Measurements from ENCODE around the gene SCAMP5. TPM values are rescaled to one million over a fixed set of nuclear protein-coding genes. Genes with fewer than 3 reads are reported as not detected.

Gene SCAMP5, protein sequence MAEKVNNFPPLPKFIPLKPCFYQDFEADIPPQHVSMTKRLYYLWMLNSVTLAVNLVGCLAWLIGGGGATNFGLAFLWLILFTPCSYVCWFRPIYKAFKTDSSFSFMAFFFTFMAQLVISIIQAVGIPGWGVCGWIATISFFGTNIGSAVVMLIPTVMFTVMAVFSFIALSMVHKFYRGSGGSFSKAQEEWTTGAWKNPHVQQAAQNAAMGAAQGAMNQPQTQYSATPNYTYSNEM
- total RNA-seq: 10 to 100 TPM in 2 of 4 donors, 1 to 10 TPM in 2; 7.6 to 16.7 (median 10.1) TPM

DNA sequence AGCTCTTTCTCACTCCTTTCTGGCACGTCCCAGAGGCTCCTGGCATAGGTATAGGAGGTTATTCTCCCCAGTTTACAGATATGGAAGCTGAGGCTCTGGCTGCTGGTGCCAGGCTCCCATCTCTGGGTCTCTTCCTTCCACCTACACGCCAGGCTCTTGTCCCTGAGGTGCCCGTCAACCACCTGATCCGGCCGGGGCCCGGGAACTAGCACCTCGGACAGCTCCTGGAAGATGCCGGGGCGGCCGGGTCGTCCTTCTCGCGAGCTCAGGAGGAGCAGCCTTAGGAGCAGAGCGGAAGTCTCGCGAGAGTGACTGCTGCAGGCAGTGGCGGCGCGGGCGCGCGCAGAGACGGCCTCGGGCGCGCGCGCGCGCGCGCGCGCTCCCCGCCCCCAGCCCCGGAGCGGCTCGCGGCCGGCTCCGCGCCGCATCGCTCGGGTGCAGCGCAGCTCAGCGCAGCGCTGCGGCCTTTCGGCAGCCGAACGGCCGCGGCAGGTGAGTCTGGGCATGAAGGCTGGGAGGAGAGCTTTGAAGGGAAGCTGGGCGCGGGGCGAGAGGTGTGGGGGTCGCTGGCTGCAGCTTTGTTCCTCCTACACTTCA, at the start of gene SCAMP5:
Gene SCAMP5, plus strand, starts transcription at position 382 of the 597 bp plus-strand sequence. CDS start 16,277 bp downstream, outside the sequence.
- intact Hi-C loops (cut with DNase I): no loop called here
- peaks cover 8 to 10% of the 10 kb centered on the region in 2 donors for H3K4me1 ChIP-seq

DNA sequence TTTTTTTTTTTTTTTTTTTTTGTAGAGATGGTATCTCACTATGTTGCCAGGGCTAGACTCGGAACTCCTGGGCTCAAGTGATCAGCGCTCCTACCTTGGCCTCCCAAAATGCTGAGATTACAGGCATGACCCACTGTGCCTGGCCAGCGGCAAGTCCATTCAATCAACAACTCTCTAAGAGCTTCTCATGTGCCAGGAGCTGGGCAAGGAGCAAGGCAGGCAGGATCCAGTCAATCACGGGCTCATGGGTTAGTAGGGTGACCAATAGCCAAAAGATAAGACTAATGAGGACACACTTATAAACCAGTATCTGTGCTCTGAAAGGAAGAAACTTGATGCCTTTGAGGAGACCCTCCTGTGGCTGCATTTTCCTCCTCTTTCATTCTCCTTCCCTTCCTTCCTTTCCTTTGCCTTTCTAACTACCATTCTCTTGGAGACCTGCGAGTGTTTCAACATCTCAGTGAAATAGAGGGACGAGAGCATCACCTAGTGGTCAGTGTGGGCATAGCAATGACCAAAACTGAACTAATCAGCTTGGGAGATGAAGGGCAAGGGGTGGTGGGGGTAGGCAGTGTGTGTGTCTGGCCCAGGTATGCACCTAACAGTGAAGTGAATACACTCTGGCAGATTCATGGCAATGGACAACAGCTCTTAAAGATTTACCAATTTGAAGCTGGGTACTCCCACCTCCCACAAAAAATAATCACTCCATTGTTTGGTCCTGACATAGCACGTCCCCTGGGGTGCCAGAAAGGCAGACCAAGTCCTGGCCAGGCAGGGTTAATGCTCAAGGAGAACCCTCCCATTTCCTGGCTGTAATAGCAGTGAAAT, 45.1 kb upstream of the SCAMP5 start:
- Histone ChIP-seq H3K4me1 (peaks cover 10 to 17% of the 10 kb centered on the region in 2 donors), H3K36me3 (no peaks in the 10 kb centered on the region), H3K4me3 (replicated peaks in 1 of 3) (no peak overlapping the region), H3K27me3 (no peaks in the 10 kb centered on the region), H3K27ac (no peak overlapping the region), H3K9me3 (no peaks in the 10 kb centered on the region)
- DNase-seq: peak; percentile 77 to 80
- intact Hi-C loops (cut with DNase I): loop anchor here (5.0 to 10.0 kb wide), 2 partner anchors 45 to 178 kb away; partner anchors contain the start of gene FAM219B
- WGBS, 2 donors: 48% methylated on average over 7 of the region's 7 CpGs
- TF ChIP-seq POLR2A (IDR thresholded peaks at IDR 0.05) (no peak), CTCF (IDR thresholded peaks at IDR 0.05) (peak; percentile 94 to 100 (median 99))

More for the DNA sequence above, at the start of gene SCAMP5:
- H3K9me3 ChIP-seq: no peaks in the 10 kb centered on the region
- H3K4me3 ChIP-seq (replicated peaks in 1 of 3): peak within 1 kb of the TSS; percentile 48 to 82 (median 56)
- no peaks in the 10 kb centered on the region for H3K36me3 ChIP-seq
- TF ChIP-seq CTCF (IDR thresholded peaks at IDR 0.05) (no peak), POLR2A (IDR thresholded peaks at IDR 0.05) (peak in 1 of 2 donors; percentile 27)
- WGBS, 2 donors: 2 to 7% methylated on average over 7 to 16 of the region's 58 CpGs
- H3K27me3 ChIP-seq: no peaks in the 10 kb centered on the region
- no peak within 1 kb of the TSS for H3K27ac ChIP-seq
- peak; percentile 96 to 97 for DNase-seq

GRCh38 chr15:74951006-74951405, 44.4 kb upstream of the SCAMP5 start:
- Histone ChIP-seq H3K4me1 (peaks cover 17 to 24% of the 10 kb centered on the region in 2 donors), H3K36me3 (no peaks in the 10 kb centered on the region), H3K27ac (no peak overlapping the region), H3K9me3 (no peaks in the 10 kb centered on the region), H3K4me3 (replicated peaks in 1 of 3) (no peak overlapping the region), H3K27me3 (no peaks in the 10 kb centered on the region)
- intact Hi-C loops (cut with DNase I): loop anchor here (5.0 to 10.0 kb wide), 2 partner anchors 46 to 179 kb away; partner anchors contain the start of gene FAM219B
- TF ChIP-seq CTCF (IDR thresholded peaks at IDR 0.05) (no peak), POLR2A (IDR thresholded peaks at IDR 0.05) (no peak)
- 65 to 74% methylated on average over 3 of the region's 3 CpGs for WGBS, 2 donors
- DNase-seq: no peak

- TF ChIP-seq POLR2A (IDR thresholded peaks at IDR 0.05) (no peak), CTCF (IDR thresholded peaks at IDR 0.05) (no peak)
- intact Hi-C loops (cut with DNase I): loop anchor here (5.0 to 10.0 kb wide), 2 partner anchors 50 to 182 kb away; partner anchors contain the start of gene FAM219B
- peaks cover 39 to 45% of the 10 kb centered on the region in 2 donors for H3K4me1 ChIP-seq
- H3K9me3 ChIP-seq: no peaks in the 10 kb centered on the region
- H3K27me3 ChIP-seq: no peaks in the 10 kb centered on the region
- H3K27ac ChIP-seq: peak overlapping the region in 1 of 3 donors; percentile 18
- no peaks in the 10 kb centered on the region for H3K36me3 ChIP-seq
- no peak for DNase-seq
- no peak overlapping the region for H3K4me3 ChIP-seq (replicated peaks in 1 of 3)
Observed at GRCh38 chr15:74954515-74954914, 40.8 kb upstream of the SCAMP5 start.
